OCI-LY7 (cell line): ENCODE data around the gene UBXN7.

ENCODE experiments used
- EZH2phosphoT487 ChIP-seq: fragments of 200-600 bp; sonication (generic); IDR thresholded peaks from 2 replicates; pipeline ENCODE4 v1.6.1; 2018; ENCODE audit warnings: low read depth, borderline replicate concordance, mild to moderate bottlenecking, mixed run types, antibody characterized with exemption, low read length, moderate library complexity, mixed read lengths
- TF ChIP-seq, protein P1 (sequence below): fragments of 200-600 bp; sonication (generic); conservative IDR thresholded peaks from 2 replicates; pipeline ENCODE4 v1.5.1; 2014; ENCODE audit warnings: mild to moderate bottlenecking, antibody characterized with exemption, low read length, moderate library complexity, mixed read lengths

GRCh38 chr3:196428041-196428440 is 4.2 kb downstream of the UBXN7 start:
- TF ChIP-seq, protein P1, sequence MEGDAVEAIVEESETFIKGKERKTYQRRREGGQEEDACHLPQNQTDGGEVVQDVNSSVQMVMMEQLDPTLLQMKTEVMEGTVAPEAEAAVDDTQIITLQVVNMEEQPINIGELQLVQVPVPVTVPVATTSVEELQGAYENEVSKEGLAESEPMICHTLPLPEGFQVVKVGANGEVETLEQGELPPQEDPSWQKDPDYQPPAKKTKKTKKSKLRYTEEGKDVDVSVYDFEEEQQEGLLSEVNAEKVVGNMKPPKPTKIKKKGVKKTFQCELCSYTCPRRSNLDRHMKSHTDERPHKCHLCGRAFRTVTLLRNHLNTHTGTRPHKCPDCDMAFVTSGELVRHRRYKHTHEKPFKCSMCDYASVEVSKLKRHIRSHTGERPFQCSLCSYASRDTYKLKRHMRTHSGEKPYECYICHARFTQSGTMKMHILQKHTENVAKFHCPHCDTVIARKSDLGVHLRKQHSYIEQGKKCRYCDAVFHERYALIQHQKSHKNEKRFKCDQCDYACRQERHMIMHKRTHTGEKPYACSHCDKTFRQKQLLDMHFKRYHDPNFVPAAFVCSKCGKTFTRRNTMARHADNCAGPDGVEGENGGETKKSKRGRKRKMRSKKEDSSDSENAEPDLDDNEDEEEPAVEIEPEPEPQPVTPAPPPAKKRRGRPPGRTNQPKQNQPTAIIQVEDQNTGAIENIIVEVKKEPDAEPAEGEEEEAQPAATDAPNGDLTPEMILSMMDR: no peak
- no peak for TF ChIP-seq EZH2phosphoT487
